Fibroblast of mammary gland (primary cell): ENCODE data around the gene FDXR.

Source experiments
- DNase-seq: peaks from one replicate; pipeline ENCODE4 v3.0.0-alpha.2; 2010; ENCODE audit warnings: low read depth
- H3K4me3 ChIP-seq: 2 replicates; pipeline ENCODE4 v1.5.1; 2011; ENCODE audit warnings: low read depth, mild to moderate bottlenecking, low read length, moderate library complexity; ENCODE audit not compliant: control insufficient read depth
- CTCF ChIP-seq: conservative IDR thresholded peaks from 2 replicates; pipeline ENCODE4 v1.5.1; 2011; ENCODE audit warnings: low read depth, low read length, inconsistent platforms; ENCODE audit not compliant: control insufficient read depth, insufficient read depth

The FDXR gene

GRCh38 chr17:74822939-74823367 lies 49.8 kb downstream of the FDXR start:
- no peak overlapping the region for H3K4me3 ChIP-seq
- no peak for TF ChIP-seq CTCF
- DNase-seq, result no peak

- H3K4me3 ChIP-seq, result no peak overlapping the region
- no peak for TF ChIP-seq CTCF
- DNase-seq, result no peak
Observed at GRCh38 chr17:74822335-74822938, 50.4 kb downstream of the FDXR start.

- H3K4me3 ChIP-seq, result no peak overlapping the region
- TF ChIP-seq CTCF, result no peak
Observed at GRCh38 chr17:74821655-74822334, 51.0 kb downstream of the FDXR start.

GRCh38 chr17:74819801-74820436 lies 52.9 kb downstream of the FDXR start:
- no peak overlapping the region for H3K4me3 ChIP-seq
- TF ChIP-seq CTCF, result no peak
- DNase-seq, result no peak

More at GRCh38 chr17:74821655-74822334, 51.0 kb downstream of the FDXR start:
- no peak for DNase-seq

- no peak for TF ChIP-seq CTCF
- no peak overlapping the region for H3K4me3 ChIP-seq
- DNase-seq, result no peak
Observed at GRCh38 chr17:74818291-74818938, 54.4 kb downstream of the FDXR start.

- H3K4me3 ChIP-seq, result no peak overlapping the region
- TF ChIP-seq CTCF, result no peak
- no peak for DNase-seq
Observed at GRCh38 chr17:74816905-74817620, 55.7 kb downstream of the FDXR start.
